HG03457 (cell line): ENCODE results near the gene HNRNPCL1.
"Not testable (repeated sequence)": the region's sequence is repeated elsewhere in the genome, so short reads cannot be mapped to it uniquely, and the experiment has no call there.

Experiments used
- ATAC-seq: cut with Tn5 transposase; IDR thresholded peaks from one replicate; pipeline ENCODE4 v1.9.1; 2021; ENCODE audit warnings: moderate number of reproducible peaks; ENCODE audit not compliant: unreplicated experiment

The HNRNPCL1 gene

GRCh38 chr1:12848620-12849019 is at the start of gene HNRNPCL1:
TSS of gene HNRNPCL1 (minus strand) at chr1:12848720. CDS start at chr1:12848289, 431 bp downstream.
- not testable (repeated sequence) for ATAC-seq

GRCh38 chr1:12898170-12898569 is 49.6 kb upstream of the HNRNPCL1 start, which contains the start of gene PRAMEF10:
TSS of gene PRAMEF10 (minus strand) at chr1:12898270. CDS start at chr1:12895847, 2,423 bp downstream.
- ATAC-seq = not testable (repeated sequence)

GRCh38 chr1:12886101-12886500 is 37.6 kb upstream of the HNRNPCL1 start, which contains the start of gene PRAMEF4:
TSS of gene PRAMEF4 (minus strand) at chr1:12886201. CDS start at chr1:12883394, 2,807 bp downstream.
- not testable (repeated sequence) for ATAC-seq

- not testable (repeated sequence) for ATAC-seq
Observed at GRCh38 chr1:12878453-12878852, 29.9 kb upstream of the HNRNPCL1 start.

- not testable (repeated sequence) for ATAC-seq
Observed at GRCh38 chr1:12863131-12863880, 14.8 kb upstream of the HNRNPCL1 start.

- not testable (repeated sequence) for ATAC-seq
Observed at GRCh38 chr1:12856786-12857185, 8.3 kb upstream of the HNRNPCL1 start, which contains the start of gene PRAMEF2. TSS of gene PRAMEF2 (plus strand) at chr1:12857086. CDS start at chr1:12859010, 1,924 bp downstream.

- no peak for ATAC-seq
Observed at GRCh38 chr1:12851779-12852178, 3.3 kb upstream of the HNRNPCL1 start.

GRCh38 chr1:12833251-12833650 is 15.3 kb downstream of the HNRNPCL1 start:
- ATAC-seq = not testable (repeated sequence)

- ATAC-seq = not testable (repeated sequence)
Observed at GRCh38 chr1:12831310-12831709, 17.2 kb downstream of the HNRNPCL1 start, which contains the start of gene PRAMEF11. TSS of gene PRAMEF11 (minus strand) at chr1:12831410. CDS start at chr1:12828789, 2,621 bp downstream.

- not testable (repeated sequence) for ATAC-seq
Observed at GRCh38 chr1:12819061-12819460, 29.5 kb downstream of the HNRNPCL1 start.

- ATAC-seq = no peak
Observed at GRCh38 chr1:12811409-12811784, 37.1 kb downstream of the HNRNPCL1 start.

GRCh38 chr1:12810691-12811408 is 37.7 kb downstream of the HNRNPCL1 start:
- no peak for ATAC-seq

GRCh38 chr1:12809933-12810332 is 38.6 kb downstream of the HNRNPCL1 start:
- ATAC-seq = no peak

- no peak for ATAC-seq
Observed at GRCh38 chr1:12799730-12800129, 48.8 kb downstream of the HNRNPCL1 start.

- ATAC-seq = no peak
Observed at GRCh38 chr1:12798911-12799310, 49.6 kb downstream of the HNRNPCL1 start.
